ENCODE results near the gene GTF3C5. TPM values are rescaled to one million over a fixed set of nuclear protein-coding genes. Genes with fewer than 3 reads are reported as not detected.

GTF3C5 gene
- total and polyA plus RNA-seq, 2 donors (not counting 1 experiment from before 2014, with no cell fraction given) = 32.2 to 32.4 TPM

GRCh38 chr9:133057553-133057952 is 26.8 kb downstream of the GTF3C5 start:
- H4K20me1 ChIP-seq (ENCODE audit: control insufficient read depth, extremely low read depth, insufficient read depth, low read length) = no peaks in the 10 kb centered on the region
- no peaks in the 10 kb centered on the region for H3K4me1 ChIP-seq (ENCODE audit: control insufficient read depth, extremely low read depth, insufficient read depth, low read length)
- no peaks in the 10 kb centered on the region for H3K9me3 ChIP-seq (ENCODE audit: control insufficient read depth, insufficient read depth, low read depth, low read length)
- H3K27me3 ChIP-seq (ENCODE audit: control insufficient read depth, insufficient read depth, low read length) = no peaks in the 10 kb centered on the region
- TF ChIP-seq EZH2 (IDR thresholded peaks at IDR 0.05; ENCODE audit: low read length, missing control alignments) = no peak
- no peak for TF ChIP-seq CTCF (conservative IDR thresholded peaks at IDR 0.05 in 1 of 2, IDR thresholded peaks at IDR 0.05 in 1 of 2; ENCODE audit: low read depth in 1 of 2, low read length in 2 of 2)
- H3K9ac ChIP-seq (ENCODE audit: insufficient read depth, low read length) = no peak overlapping the region
- H2AFZ ChIP-seq (ENCODE audit: low read length) = no peak overlapping the region
- no peak overlapping the region for H3K4me3 ChIP-seq (replicated peaks in 1 of 4; ENCODE audit: control extremely low read depth in 1 of 4, insufficient read depth in 1 of 4, low read depth in 3 of 4, low read length in 4 of 4)
- no peak for DNase-seq (ENCODE audit: low read depth in 2 of 2)
- peaks cover 15% of the 10 kb centered on the region for H3K36me3 ChIP-seq (ENCODE audit: control insufficient read depth, insufficient read depth, low read length)
- no peaks in the 10 kb centered on the region for H3K79me2 ChIP-seq (ENCODE audit: control insufficient read depth, insufficient read depth, low read length)
- H3K4me2 ChIP-seq (ENCODE audit: extremely low read depth, insufficient read depth, low read length) = no peak overlapping the region
- no peak overlapping the region for H3K27ac ChIP-seq (ENCODE audit: insufficient read depth, low read length)

GRCh38 chr9:133058071-133058470 is 27.3 kb downstream of the GTF3C5 start:
- H3K4me2 ChIP-seq (ENCODE audit: extremely low read depth, insufficient read depth, low read length) = no peak overlapping the region
- no peak overlapping the region for H2AFZ ChIP-seq (ENCODE audit: low read length)
- H3K79me2 ChIP-seq (ENCODE audit: control insufficient read depth, insufficient read depth, low read length) = no peaks in the 10 kb centered on the region
- no peak overlapping the region for H3K4me3 ChIP-seq (replicated peaks in 1 of 4; ENCODE audit: control extremely low read depth in 1 of 4, insufficient read depth in 1 of 4, low read depth in 3 of 4, low read length in 4 of 4)
- no peaks in the 10 kb centered on the region for H3K9me3 ChIP-seq (ENCODE audit: control insufficient read depth, insufficient read depth, low read depth, low read length)
- TF ChIP-seq CTCF (conservative IDR thresholded peaks at IDR 0.05 in 1 of 2, IDR thresholded peaks at IDR 0.05 in 1 of 2; ENCODE audit: low read depth in 1 of 2, low read length in 2 of 2) = no peak
- TF ChIP-seq EZH2 (IDR thresholded peaks at IDR 0.05; ENCODE audit: low read length, missing control alignments) = no peak
- no peaks in the 10 kb centered on the region for H4K20me1 ChIP-seq (ENCODE audit: control insufficient read depth, extremely low read depth, insufficient read depth, low read length)
- H3K27me3 ChIP-seq (ENCODE audit: control insufficient read depth, insufficient read depth, low read length) = no peaks in the 10 kb centered on the region
- H3K27ac ChIP-seq (ENCODE audit: insufficient read depth, low read length) = no peak overlapping the region
- H3K36me3 ChIP-seq (ENCODE audit: control insufficient read depth, insufficient read depth, low read length) = peaks cover 15% of the 10 kb centered on the region
- no peak overlapping the region for H3K9ac ChIP-seq (ENCODE audit: insufficient read depth, low read length)
- no peak for DNase-seq (ENCODE audit: low read depth in 2 of 2)
- no peaks in the 10 kb centered on the region for H3K4me1 ChIP-seq (ENCODE audit: control insufficient read depth, extremely low read depth, insufficient read depth, low read length)

- H3K9me3 ChIP-seq (ENCODE audit: control insufficient read depth, insufficient read depth, low read depth, low read length) = no peaks in the 10 kb centered on the region
- H3K4me3 ChIP-seq (replicated peaks in 1 of 4; ENCODE audit: control extremely low read depth in 1 of 4, insufficient read depth in 1 of 4, low read depth in 3 of 4, low read length in 4 of 4) = no peak overlapping the region
- H3K36me3 ChIP-seq (ENCODE audit: control insufficient read depth, insufficient read depth, low read length) = peaks cover 15% of the 10 kb centered on the region
- TF ChIP-seq CTCF (conservative IDR thresholded peaks at IDR 0.05 in 1 of 2, IDR thresholded peaks at IDR 0.05 in 1 of 2; ENCODE audit: low read depth in 1 of 2, low read length in 2 of 2) = no peak
- no peak for TF ChIP-seq EZH2 (IDR thresholded peaks at IDR 0.05; ENCODE audit: low read length, missing control alignments)
- H3K4me1 ChIP-seq (ENCODE audit: control insufficient read depth, extremely low read depth, insufficient read depth, low read length) = no peaks in the 10 kb centered on the region
- H3K9ac ChIP-seq (ENCODE audit: insufficient read depth, low read length) = no peak overlapping the region
- H2AFZ ChIP-seq (ENCODE audit: low read length) = no peak overlapping the region
- no peaks in the 10 kb centered on the region for H4K20me1 ChIP-seq (ENCODE audit: control insufficient read depth, extremely low read depth, insufficient read depth, low read length)
- H3K27me3 ChIP-seq (ENCODE audit: control insufficient read depth, insufficient read depth, low read length) = no peaks in the 10 kb centered on the region
- H3K27ac ChIP-seq (ENCODE audit: insufficient read depth, low read length) = no peak overlapping the region
- no peaks in the 10 kb centered on the region for H3K79me2 ChIP-seq (ENCODE audit: control insufficient read depth, insufficient read depth, low read length)
- H3K4me2 ChIP-seq (ENCODE audit: extremely low read depth, insufficient read depth, low read length) = no peak overlapping the region
- no peak for DNase-seq (ENCODE audit: low read depth in 2 of 2)
Observed at GRCh38 chr9:133058550-133059320, 27.9 kb downstream of the GTF3C5 start.
